Pulmonary artery endothelial cell (primary cell): Measurements from ENCODE around the gene SLC15A3. TPM values are rescaled to one million over a fixed set of nuclear protein-coding genes. Genes with fewer than 3 reads are reported as not detected.
A peak's percentile ranks its signal among the peaks of the same experiment; 100 is the strongest.
"Not testable (repeated sequence)": the region's sequence is repeated elsewhere in the genome, so short reads cannot be mapped to it uniquely, and the experiment has no call there.

ENCODE experiments used
- DNase-seq: peaks from one replicate; pipeline ENCODE4 v3.0.0-alpha.2; 2011; ENCODE audit warnings: low read depth, low spot score
- total RNA-seq: library from RNA; depleted of rRNA; stranded (reverse); fragments of >200 nt; gene quantifications from 2 replicates; pipeline ENCODE4 v1.2.3, GENCODE V29; 2014

The SLC15A3 gene
- total RNA-seq, 1 donor from 2014 or later, result 6.6 TPM

DNA sequence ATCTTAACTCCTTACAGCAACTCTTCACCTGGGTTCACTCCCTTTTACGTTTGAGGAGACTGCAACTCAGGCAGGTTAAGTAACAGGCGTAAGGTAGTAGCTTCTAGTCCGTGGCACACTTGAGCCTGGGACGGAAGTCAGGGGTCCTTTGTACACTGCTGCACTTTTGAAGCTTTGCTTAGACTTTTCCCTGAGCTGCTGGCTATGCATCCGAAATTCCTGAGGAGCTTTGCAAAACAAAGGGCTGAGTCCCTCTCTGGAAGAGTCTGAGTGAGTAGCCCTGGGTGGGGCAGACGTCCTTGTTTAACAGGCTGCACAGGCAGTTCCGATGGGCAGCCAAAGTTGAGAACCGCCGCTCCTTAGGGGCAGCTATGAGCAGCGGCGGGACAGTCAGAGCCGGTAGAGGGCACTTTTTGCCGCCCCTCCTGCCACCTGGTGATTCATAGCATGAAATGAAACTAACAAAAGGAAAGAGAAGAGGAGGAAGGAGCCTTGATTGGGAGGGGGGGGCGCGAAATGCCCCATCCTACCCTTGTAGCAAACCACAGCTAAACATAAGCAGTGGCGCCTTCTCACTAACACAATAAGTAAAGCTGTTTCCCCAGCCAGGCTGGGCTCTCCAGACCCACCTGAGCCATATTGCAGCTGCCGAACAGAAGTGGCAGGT, 36.6 kb downstream of the SLC15A3 start:
- no peak for DNase-seq

DNA sequence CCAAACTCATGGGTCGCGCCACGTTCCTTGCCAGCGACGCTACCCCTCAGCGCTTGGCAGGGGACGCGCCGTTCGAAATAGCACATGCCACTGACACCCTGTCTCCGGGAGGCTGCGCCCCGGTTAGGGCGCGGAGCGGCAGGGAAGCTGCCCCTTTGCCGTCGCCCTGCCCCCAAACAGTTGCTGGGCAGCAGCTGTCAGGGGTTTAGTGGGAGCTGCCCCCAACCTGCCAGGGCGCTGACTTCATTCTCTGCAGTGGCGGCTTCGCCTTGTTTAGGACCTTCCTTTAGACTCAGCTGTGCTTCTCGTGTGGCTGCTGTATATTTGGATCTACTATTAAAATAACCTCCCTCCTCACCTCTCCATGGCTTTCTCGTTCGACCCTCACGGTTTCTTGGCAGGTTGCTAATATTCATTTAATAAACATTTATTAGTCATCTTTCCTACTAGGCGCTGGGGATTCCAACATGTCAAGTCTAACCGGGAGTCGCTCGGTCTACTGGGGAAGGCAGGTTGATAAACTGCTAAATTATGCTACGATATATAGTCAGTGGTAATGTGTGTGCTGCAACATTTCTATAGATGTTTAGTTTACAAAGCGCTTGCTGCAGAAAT, 37.2 kb downstream of the SLC15A3 start:
- DNase-seq, result no peak

DNA sequence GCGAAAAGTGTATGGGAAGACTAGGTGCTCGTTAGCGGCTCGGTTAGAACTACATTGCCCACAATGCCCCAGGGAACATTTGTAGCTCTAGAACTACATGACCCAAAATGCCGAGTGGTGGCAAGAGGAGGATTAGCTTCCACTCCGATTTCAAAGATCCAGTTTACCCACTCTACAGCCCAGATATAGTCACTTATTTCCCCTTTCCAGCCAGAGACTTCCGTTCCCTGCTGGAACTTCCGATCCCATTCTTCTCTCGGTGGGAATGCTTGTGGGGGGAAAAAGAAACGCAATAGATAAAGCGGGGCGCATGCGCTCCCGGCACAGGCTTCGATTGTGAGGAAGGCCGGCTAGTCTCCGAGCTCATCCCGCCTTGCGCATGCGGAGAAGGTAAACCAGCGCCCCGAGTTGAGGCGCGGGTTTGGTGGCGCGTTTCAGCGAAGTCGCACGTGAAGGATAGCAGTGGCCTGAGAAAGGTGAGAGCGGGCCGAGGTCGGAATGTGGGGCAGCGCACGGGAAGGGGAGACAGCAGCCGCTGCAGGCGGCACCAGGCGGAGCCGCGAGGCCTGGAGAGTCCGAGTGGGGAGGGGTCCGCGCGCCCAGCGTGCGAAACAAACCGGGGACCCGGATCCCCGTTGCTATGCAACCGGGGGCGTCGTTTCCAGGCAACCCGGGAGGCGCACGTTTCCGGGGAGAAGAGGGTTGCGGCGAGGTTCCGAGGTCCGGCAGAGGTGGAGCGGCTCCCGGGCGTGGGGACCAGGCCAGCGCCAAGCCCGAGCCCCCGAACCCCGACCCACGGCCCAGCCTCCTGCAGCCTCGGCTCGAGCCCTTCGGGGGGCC, 38.0 kb downstream of the SLC15A3 start, which contains the start of gene TMEM109:
TSS of gene TMEM109 (plus strand) at position 366 of the 840 bp plus-strand sequence. CDS start 5,536 bp downstream, outside the sequence.
- peak; percentile 90 for DNase-seq

DNA sequence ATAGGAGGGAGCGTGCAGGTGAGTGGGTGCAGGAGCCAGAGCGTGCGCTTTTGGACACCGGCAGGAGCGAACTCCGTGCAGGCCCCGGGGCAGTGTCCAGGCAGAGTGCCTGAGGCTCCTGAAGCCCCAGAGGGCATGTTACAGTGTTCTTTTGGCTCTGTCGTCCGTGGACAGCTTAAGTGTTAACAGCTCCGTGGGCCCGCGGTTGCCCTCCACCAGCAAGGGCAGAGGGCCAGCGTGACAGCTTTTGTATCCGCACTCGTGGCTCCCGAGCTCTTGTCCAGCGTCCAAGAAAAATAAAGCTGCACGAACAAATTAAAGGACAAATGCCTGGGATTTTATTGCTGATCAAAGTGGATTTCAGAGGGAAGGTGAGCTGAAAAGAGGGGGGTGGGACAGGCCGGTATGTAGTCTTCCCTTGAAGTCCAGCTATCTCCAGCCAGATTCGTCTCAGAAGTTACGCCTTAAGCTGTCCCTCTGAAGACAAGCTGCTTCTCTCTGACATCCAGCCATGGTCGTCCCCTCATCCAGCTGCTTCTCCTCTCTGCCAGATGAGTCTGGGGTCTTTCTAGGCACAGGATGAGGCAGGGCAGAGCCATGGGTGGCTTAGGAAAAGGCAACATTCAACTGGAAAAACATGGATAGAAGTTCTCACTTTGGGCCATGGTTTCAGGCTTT, 39.0 kb downstream of the SLC15A3 start:
- DNase-seq, result no peak

DNA sequence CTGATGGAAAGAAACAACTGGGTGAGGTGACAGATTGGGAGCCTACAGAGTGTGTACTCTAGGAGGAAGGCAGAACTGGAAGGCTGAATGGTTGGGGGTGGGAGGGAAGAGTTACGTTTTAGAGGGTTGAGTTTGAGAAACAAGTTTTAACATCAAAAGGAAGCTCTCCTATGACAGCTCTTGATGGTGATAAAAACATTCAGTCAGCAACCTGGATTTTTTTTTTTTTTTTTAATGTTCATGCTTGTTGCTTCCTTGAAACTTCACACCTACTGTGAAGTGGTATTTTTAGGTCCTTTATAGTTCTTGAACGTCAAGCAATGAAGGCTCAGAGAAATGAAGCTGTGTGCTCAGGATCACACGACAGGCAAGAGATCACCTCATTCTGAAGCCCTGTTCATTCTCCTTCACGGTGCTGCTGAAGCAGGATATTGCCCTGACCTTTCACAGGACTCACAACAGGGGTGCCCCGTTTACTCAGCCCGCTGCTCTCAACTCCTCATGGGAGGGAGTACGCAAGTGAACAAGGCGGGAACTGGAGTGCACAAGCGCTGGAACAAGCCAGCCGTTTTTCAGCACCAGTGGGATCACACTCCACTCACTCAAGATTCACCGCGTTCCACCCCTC, 39.6 kb downstream of the SLC15A3 start:
- no peak for DNase-seq

DNA sequence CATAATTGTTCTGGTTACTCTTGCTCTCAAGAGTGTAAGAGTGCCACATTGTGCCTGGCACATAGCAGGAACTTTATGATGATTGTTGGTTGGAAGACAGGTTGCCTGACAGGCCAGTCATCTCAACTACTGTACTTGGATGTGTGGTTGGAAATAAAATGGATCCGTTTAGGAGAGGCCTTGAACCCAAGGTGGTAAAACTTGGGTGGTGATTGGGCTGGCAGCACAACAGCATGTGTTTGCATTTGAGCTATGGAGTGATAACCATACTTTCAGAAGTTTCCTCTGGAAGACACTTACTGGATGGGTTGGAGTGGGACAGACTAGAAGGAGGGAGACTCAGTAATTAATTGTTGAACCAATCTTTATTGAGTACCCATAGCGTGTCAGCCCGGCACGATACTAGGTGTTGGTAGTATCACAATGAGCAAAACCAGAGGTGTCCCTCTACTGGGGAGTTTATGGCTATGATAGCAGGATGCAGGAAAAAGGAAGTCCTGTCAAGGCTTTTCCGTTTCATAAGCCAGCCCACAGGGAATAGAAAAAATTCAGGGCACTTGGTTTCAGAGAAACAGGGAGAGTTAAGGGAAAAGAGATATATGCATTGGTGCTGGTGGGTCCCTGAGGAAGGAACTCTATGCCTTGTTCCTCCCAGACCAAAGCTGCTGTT, 41.1 kb downstream of the SLC15A3 start:
- no peak for DNase-seq

DNA sequence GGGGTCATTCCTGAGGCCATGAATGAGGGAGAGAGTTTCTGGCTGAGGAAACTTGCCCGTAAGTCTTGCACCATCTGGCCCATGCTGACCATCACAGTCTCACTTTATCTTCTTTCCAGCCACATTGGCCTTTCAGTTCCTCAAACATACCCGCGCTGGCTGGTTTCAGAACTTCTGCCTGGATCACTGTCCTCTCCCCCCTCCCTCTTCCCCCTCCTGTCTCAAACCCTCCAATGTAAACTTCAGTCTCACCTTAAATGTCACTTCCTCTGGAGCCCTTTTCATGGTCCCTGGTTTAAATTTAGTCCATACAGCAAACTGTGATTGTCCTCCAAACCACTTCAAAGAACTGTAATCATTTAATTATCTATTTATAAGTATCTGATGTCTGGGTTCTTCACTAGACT, 41.7 kb downstream of the SLC15A3 start:
- DNase-seq, result no peak

DNA sequence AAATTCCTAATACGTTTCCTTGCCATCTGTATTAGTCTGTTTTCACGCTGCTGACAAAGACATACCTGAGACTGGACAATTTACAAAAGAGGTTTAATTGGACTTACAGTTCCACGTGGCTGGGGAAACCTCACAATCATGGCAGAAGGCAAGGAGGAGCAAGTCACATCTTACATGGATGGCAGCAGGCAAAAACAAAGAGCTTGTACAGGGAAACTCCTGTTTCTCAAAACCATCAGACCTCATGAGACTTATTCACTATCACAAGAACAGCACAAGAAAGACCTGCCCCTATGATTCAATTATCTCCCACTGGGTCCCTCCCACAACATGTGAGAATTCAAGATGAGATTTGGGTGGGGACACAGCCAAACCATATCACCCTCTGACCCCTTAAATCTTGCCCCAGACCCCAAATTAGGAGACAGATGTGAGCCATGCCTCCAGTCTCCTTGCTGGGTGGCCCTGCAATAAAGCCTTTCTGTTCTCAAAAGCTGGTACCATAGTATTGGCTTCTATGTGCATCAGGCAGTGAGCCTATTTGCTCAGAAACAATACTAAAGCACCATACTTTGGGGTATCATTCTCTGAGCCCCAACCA, 42.2 kb downstream of the SLC15A3 start:
- DNase-seq, result not testable (repeated sequence)

DNA sequence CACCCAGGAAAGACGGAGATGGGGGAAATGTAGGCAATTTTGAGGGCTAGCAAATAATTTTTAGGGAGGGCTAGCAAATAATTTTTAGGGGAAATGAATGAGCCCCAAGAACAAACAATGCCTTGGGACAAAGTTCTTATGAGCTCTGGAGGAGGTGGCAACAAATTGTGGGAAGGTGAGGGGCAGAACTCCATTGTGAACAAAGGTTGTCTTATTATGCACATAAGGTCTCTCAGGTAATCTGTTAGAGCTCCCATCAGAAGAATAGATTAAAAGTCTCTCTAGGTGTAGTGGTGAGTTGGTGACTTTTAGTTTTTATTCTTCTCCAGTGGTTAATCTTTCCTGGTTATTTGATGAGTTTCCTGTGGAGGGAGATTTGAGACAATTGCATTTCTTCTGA, 43.2 kb downstream of the SLC15A3 start:
- no peak for DNase-seq

DNA sequence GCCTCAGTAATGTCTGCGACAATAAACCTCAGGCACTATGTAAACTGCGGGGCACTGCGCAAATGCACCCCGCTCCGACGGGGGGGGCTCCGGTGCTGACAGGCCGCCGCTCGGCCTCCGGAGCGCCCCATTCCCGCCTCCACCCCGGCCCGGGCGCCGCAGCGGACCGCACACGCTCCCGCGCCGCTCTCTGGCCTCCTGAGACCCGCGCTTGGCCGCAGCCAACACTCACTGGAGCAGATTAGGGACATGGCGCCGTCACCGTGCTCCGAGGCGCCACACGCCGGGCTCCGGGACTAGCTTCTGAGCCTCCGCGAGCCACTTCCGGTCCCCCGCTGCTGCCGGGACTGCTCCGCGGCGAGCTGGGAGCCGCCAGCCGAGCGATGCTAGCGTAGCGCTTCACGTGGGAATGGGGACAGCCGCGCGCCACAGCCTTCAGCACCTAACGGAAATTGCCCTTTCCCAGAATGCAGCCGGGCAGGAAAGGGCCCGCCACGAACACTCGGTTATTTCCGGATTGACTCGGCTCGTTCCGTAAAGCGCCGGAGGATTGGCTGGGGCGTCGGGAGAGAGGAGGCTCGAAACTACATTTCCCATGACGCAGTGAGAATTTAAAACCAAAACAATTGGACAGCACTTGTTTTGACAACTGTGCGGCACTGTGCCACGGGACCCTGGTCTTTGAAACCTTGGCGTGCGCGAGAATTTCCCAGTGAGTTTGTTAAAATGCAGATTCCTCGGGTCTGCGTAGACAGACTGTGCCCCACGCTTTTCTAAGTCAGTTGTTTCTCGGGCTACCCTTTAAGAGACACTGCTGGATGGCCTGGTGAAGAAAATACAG, 45.6 kb downstream of the SLC15A3 start, which contains the start of gene PRPF19:
TSS of gene PRPF19 (minus strand) at position 454 of the 841 bp plus-strand sequence. CDS start at position 251, 203 bp downstream.
- peak; percentile 91 for DNase-seq

DNA sequence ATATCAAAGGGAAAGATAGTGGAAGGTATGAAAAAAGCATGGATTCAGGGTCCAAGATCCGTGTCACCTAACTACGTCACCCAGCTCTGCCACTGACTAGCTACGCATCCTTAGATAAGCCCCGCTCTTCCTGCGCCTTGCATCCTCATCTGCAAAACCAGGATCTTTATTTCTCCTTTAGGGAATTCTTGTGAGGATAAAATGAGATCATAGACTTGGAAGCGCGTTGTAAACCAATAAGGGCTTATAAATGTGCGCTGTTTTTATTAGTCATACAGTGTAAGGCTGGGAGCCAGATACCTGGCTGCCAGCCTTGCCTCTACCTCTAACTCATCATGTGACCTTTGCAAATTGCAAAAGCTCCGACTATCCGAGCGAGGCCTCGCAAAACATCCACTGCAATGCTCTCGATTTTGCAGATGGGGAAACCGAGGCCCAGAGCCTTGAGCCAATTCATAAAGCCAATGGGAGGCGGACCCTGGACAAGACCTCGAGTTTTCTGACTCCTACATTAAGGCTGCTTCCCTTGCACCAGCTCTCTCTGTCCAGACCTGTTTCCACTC, 46.3 kb downstream of the SLC15A3 start:
- no peak for DNase-seq

DNA sequence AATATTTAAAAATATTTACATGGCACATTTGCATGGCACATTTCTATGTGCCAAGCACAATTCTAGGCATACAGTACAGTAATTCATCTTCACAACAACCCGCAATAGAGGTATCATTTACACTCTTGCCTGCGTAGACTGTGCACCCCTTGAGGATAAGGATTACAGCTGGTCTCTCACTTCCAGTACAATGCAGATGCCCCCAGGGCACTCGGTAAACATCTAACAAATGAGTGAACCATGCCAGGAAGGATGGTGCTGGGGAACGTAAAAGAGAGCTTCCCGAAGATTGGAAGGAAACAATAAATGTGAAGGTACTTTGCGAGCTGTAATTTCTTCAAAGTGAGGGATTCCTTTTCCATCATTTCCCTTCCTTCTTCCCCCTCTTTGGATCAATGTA, 46.9 kb downstream of the SLC15A3 start:
- no peak for DNase-seq

DNA sequence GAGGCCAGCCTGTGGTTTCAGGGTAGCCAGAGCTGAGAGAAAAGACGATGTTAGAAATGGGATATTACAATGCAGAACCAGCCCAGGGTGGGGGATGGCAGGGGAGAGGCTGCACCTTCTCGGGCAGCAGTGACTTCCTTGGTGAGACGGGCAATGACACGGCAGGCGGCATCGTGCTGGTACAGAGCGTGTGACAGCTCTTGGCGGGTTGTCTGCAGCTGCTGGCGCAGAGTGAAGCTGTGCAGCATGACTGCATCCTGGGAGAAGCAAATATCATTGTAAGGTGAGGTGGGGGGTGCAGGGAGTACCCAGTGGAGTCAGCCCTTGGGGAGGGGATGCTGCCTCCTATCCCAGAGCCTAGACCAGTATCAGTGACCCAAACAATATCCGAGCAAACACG, 49.4 kb downstream of the SLC15A3 start:
- DNase-seq, result no peak

DNA sequence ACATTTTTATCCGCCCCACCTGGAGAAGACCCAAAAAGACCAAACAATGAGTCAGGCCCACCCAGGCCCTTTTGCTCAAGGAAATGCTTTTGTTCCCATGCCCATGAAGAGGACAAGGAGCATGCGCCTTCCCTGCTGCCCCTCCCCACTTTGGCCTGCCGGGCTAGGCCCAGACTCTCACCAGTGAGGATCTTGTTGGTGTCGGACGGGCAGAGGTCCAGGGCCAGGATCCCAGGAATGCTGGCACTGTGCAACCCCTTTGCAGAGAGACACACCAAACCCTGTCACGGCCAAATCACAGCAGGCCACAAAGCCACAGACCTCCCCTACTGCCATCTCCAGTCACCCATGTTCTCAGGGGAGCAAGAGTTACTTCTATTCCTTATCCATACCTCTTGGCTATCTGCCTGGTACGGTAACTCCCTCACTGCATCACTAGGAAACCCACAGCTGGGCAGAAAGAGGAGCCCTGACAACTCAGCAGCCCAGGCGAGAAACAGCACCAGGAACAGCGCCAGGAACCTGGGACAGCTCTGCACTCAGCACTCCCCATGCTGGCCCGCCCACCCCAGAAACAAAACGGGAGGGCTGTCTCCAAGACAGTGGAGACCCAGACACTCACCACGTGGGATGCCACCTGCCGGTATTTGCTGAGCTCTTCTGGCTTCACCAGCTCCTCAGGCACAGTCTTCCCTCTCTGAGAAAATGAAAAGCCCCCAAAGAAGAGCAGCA, 51.1 kb downstream of the SLC15A3 start:
- DNase-seq, result no peak

DNA sequence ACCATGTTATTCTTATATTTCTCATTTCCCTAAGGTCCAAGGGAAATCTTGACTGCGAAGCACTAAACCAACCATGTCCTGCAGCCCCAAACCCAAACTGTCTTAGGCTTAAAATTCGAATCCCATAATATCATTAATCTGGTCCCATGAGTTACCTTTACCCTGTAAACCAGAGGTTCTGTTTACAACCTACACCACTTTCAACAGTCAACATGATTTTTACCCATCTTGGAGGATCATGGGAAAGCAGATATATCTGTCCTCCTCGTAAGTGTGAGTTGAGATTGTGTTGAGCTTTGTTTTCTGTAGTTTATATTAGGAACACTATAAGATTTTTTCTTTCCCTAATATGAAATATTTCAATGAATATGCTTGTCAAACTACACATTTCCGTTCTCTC, 52.0 kb downstream of the SLC15A3 start:
- DNase-seq, result no peak

DNA sequence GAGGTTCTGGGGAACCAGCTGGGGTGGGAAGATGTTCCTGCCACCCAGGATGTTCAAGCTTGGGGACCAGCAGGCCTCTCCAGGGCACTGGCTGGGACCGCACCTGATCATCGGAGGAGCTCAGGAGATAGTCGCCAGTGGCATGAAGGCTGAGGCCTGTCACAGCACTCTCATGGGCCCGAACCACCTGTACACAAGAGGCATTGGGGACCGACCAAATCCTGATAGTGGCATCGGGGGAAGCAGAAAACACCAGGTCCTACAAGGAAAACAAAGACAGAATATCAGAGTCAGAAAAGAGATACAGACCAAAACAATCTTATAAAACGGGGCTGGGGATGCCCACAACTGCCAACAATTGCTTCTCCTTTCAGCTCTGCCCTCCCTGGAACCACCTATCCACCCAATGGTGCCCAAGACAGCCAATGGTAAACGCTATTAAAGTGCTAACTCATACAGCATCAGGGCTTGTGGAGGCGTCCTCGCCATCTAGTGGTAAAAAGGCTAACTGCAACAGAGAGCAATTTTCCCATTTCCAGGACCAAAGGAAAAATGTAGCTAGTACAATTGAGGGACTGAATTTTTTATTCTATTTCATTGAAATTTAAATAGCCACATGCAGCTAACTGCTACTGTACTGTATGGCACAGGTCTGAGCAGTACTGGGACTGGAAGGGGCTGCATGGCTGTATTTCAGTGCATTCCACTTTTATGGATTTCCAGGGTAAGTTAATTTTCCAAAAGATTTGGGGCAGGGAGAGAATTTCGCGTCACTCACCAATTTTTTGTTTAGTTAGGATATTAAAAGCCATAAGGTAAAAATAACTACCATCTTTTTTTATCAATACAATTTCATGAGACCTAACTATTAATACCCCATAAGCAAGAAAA, 52.7 kb downstream of the SLC15A3 start:
- DNase-seq, result no peak

DNA sequence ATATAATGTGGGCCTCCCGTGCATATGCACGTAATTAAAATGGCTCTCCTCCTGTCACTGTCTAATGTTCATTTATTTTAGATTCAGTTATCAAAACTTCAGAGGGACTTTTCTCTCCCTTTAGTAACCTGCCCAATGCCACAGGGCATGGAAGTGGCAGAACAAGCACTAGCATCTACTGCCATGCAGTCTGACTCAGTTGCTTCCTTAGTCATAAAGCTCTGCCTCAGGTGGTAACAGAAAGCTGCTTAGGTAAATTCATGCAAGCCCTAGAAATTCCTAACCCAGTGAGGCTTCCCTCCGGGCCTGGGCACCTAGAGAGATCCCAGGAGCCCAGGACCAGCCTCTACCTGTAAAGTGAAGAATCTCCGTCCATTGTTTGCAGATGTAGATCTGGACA, 54.5 kb downstream of the SLC15A3 start:
- no peak for DNase-seq
